Trophoblast cell (in vitro differentiated cells and primary cell): ENCODE data around the gene PLB1.

Experiments used
- DNase-seq, 2 donors: peaks; one replicate each; pipeline ENCODE4 v3.0.0-alpha.2; 2016
- H2AFZ ChIP-seq: 2 replicates; pipeline ENCODE4 v1.6.1; 2013; ENCODE audit warnings: low read length, moderate library complexity, mild to moderate bottlenecking; ENCODE audit not compliant: insufficient read depth, poor library complexity
- H2AK5ac ChIP-seq: 2 replicates; pipeline ENCODE4 v1.6.1; 2013; ENCODE audit warnings: mild to moderate bottlenecking, low read length
- H2BK120ac ChIP-seq: 2 replicates; pipeline ENCODE4 v1.6.1; 2013; ENCODE audit warnings: low read length, mild to moderate bottlenecking, moderate library complexity; ENCODE audit not compliant: insufficient read depth, poor library complexity
- H2BK12ac ChIP-seq: 2 replicates; pipeline ENCODE4 v1.6.1; 2013; ENCODE audit warnings: mild to moderate bottlenecking, low read length, moderate library complexity
- H2BK5ac ChIP-seq: 2 replicates; pipeline ENCODE4 v1.6.1; 2013; ENCODE audit warnings: low read length, low read depth, moderate library complexity, mild to moderate bottlenecking; ENCODE audit not compliant: poor library complexity
- H3K14ac ChIP-seq: 2 replicates; pipeline ENCODE4 v1.6.1; 2013; ENCODE audit warnings: mild to moderate bottlenecking, low read length
- H3K18ac ChIP-seq: 2 replicates; pipeline ENCODE4 v1.6.1; 2013; ENCODE audit warnings: mild to moderate bottlenecking, low read length
- H3K23ac ChIP-seq: 2 replicates; pipeline ENCODE4 v1.6.1; 2013; ENCODE audit warnings: low read length
- H3K27ac ChIP-seq: 2 replicates; pipeline ENCODE4 v1.5.1; 2013; ENCODE audit warnings: low read depth, mild to moderate bottlenecking, inconsistent platforms, low read length, moderate library complexity
- H3K27me3 ChIP-seq: 2 replicates; pipeline ENCODE4 v1.6.1; 2013; ENCODE audit warnings: inconsistent platforms, mild to moderate bottlenecking, low read length, moderate library complexity; ENCODE audit not compliant: insufficient read depth
- H3K36me3 ChIP-seq, 2 experiments: 1 replicate in 1 of 2; 2 replicates in 1 of 2; pipeline ENCODE4 v1.6.1; 2013; ENCODE audit warnings: low read length in 2 of 2, mild to moderate bottlenecking in 2 of 2, moderate library complexity in 1 of 2; ENCODE audit not compliant: insufficient read depth in 2 of 2, control insufficient read depth in 1 of 2
- H3K4ac ChIP-seq: 2 replicates; pipeline ENCODE4 v1.6.1; 2013; ENCODE audit warnings: low read depth, mild to moderate bottlenecking, low read length, moderate library complexity
- H3K4me1 ChIP-seq, 2 experiments: 1 replicate in 1 of 2; 2 replicates in 1 of 2; pipeline ENCODE4 v1.6.1; 2013; ENCODE audit warnings: low read length in 2 of 2, mild to moderate bottlenecking in 2 of 2, moderate library complexity in 1 of 2; ENCODE audit not compliant: insufficient read depth in 2 of 2, control insufficient read depth in 1 of 2
- H3K4me2 ChIP-seq: 2 replicates; pipeline ENCODE4 v1.6.1; 2013; ENCODE audit warnings: inconsistent platforms, mild to moderate bottlenecking, low read length, moderate library complexity
- H3K4me3 ChIP-seq: 2 replicates; pipeline ENCODE4 v1.5.1; 2013; ENCODE audit warnings: mild to moderate bottlenecking, low read depth, low read length, inconsistent platforms
- H3K79me1 ChIP-seq: one replicate; pipeline ENCODE4 v1.6.1; 2013; ENCODE audit warnings: low read length
- H3K79me2 ChIP-seq: 2 replicates; pipeline ENCODE4 v1.6.1; 2013; ENCODE audit warnings: low read length, mild to moderate bottlenecking; ENCODE audit not compliant: control insufficient read depth, insufficient read depth, poor library complexity
- H3K9ac ChIP-seq: 2 replicates; pipeline ENCODE4 v1.6.1; 2013; ENCODE audit warnings: mild to moderate bottlenecking, low read length
- H3K9me3 ChIP-seq: 2 replicates; pipeline ENCODE4 v1.6.1; 2013; ENCODE audit warnings: low read depth, mild to moderate bottlenecking, control low read depth, inconsistent platforms, low read length; ENCODE audit not compliant: insufficient read depth
- H4K12ac ChIP-seq: 2 replicates; pipeline ENCODE4 v1.6.1; 2013; ENCODE audit warnings: low read depth, mild to moderate bottlenecking, low read length, moderate library complexity
- H4K8ac ChIP-seq: 2 replicates; pipeline ENCODE4 v1.6.1; 2013; ENCODE audit warnings: low read depth, mild to moderate bottlenecking, low read length, moderate library complexity
- H4K91ac ChIP-seq: one replicate; pipeline ENCODE4 v1.6.1; 2013; ENCODE audit warnings: low read depth, mild to moderate bottlenecking, low read length, moderate library complexity
- WGBS: extraction: QIAGEN DNeasy Blood & Tissue Kit; methylation state at CpG from one replicate; pipeline ENCODE4 v1.1.7; 2013; ENCODE audit warnings: missing lambda C conversion rate; ENCODE audit not compliant: insufficient read length, insufficient coverage; ENCODE audit errors: extremely low coverage; 5-methylcytosine and 5-hydroxymethylcytosine counted together

Gene PLB1

DNA sequence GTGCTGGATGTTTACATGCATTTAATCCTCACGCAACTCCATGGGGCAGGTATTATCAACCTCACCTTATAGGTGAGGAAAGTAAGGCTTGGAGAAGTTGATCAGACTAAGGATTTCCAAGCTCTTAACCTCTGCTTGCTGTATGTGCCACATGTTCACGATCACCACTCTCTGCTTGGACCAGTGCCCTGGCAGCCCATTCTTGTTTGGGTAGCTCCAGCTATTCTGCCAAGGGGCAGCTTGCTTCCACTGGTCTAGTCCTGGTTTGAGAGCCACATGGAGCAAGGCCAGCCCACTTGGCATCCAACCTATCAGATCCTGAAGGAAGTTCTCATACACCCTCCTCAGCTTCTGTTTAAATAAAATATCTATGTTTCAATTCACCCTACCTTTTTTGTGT is 14.3 kb downstream of the PLB1 start:
- no CpG with 5 or more reads among the region's 2 CpGs for WGBS
- Histone ChIP-seq H3K79me1 (no peaks in the 10 kb centered on the region), H3K9me3 (no peaks in the 10 kb centered on the region), H3K23ac (no peak overlapping the region), H3K14ac (no peak overlapping the region), H3K4me2 (no peak overlapping the region), H3K27me3 (no peaks in the 10 kb centered on the region), H4K12ac (no peak overlapping the region), H3K4me1 (peaks cover 0 to 2% of the 10 kb centered on the region in 2 experiments), H3K79me2 (no peaks in the 10 kb centered on the region), H2AK5ac (no peak overlapping the region), H4K91ac (no peak overlapping the region), H3K18ac (no peak overlapping the region), H4K8ac (no peak overlapping the region), H2AFZ (no peak overlapping the region), H2BK5ac (no peak overlapping the region), H3K36me3 (no peaks in the 10 kb centered on the region), H3K9ac (no peak overlapping the region), H3K4ac (no peak overlapping the region), H2BK120ac (no peak overlapping the region), H3K4me3 (no peak overlapping the region), H3K27ac (no peak overlapping the region), H2BK12ac (no peak overlapping the region)
- DNase-seq: no peak

DNA sequence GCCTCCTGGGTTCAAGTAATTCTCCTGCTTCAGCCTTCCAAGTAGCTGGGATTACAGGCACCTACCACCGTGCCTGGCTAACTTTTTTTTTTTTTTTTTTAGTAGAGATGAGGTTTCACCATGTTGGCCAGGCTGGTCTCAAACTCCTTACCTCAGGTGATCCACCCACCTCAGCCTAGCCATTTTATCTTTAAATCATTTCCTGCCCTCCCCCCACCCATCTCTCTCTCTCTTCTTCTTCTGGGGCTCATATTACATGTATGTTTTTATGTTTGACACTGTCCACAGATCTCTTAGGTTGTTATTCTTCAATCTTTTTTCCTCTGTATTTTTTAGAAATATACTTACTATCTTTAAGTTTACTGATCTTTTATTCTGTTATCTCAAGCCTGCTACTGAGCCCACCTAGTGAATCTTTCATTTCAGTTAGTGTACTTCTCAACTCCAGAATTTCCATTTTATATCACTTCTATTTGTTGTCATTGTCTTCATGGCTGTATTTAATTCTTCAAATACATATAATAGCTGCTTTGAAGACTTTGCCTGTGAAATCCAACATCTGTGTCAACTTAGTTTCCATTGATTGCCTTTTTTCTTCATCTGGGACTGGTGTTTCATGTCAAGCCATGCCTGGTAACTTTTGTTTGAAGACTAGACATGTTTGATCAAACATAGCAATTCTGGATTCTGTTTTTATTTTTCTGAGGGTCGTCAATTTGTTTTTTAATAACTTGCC is 16.2 kb downstream of the PLB1 start:
- H2BK120ac ChIP-seq: no peak overlapping the region
- peaks cover 0 to 2% of the 10 kb centered on the region in 2 experiments for H3K4me1 ChIP-seq
- H4K8ac ChIP-seq: no peak overlapping the region
- no peak overlapping the region for H3K4me3 ChIP-seq
- no peak for DNase-seq
- no peak overlapping the region for H3K9ac ChIP-seq
- no peak overlapping the region for H4K12ac ChIP-seq
- H2AFZ ChIP-seq: no peak overlapping the region
- no peak overlapping the region for H4K91ac ChIP-seq
- no peak overlapping the region for H2AK5ac ChIP-seq
- no peak overlapping the region for H3K23ac ChIP-seq
- H3K14ac ChIP-seq: no peak overlapping the region
- H2BK5ac ChIP-seq: no peak overlapping the region
- H3K4ac ChIP-seq: no peak overlapping the region
- no peaks in the 10 kb centered on the region for H3K36me3 ChIP-seq
- H3K4me2 ChIP-seq: no peak overlapping the region
- no peaks in the 10 kb centered on the region for H3K79me2 ChIP-seq
- H2BK12ac ChIP-seq: no peak overlapping the region
- H3K9me3 ChIP-seq: no peaks in the 10 kb centered on the region
- H3K27ac ChIP-seq: no peak overlapping the region
- no CpG with 5 or more reads among the region's 2 CpGs for WGBS
- H3K18ac ChIP-seq: no peak overlapping the region
- no peaks in the 10 kb centered on the region for H3K27me3 ChIP-seq
- no peaks in the 10 kb centered on the region for H3K79me1 ChIP-seq

DNA sequence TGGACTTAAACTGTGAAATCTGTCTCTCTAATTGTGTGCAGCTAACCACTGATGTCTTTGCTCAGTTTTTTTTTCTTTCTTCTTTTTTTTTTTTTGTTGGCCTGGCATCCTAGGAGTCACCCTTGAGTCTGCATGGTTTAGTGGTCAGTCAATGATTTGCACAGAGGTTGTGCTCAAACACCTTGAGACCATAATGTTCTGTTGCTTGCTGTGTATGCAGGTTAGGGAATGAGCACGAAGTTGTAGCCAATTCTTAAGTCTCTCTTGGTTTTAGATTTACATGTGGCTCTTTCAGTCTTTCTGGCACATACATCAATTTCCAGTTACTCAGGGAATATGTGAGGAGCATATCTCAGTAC is 16.7 kb downstream of the PLB1 start:
- WGBS: no CpG with 5 or more reads among the region's 1 CpG
- H3K27me3 ChIP-seq: no peaks in the 10 kb centered on the region
- H4K12ac ChIP-seq: no peak overlapping the region
- no peak overlapping the region for H2AK5ac ChIP-seq
- H2BK120ac ChIP-seq: no peak overlapping the region
- no peaks in the 10 kb centered on the region for H3K79me2 ChIP-seq
- peaks cover 0 to 2% of the 10 kb centered on the region in 2 experiments for H3K4me1 ChIP-seq
- H3K4me2 ChIP-seq: no peak overlapping the region
- H2BK5ac ChIP-seq: no peak overlapping the region
- no peak overlapping the region for H3K18ac ChIP-seq
- H2BK12ac ChIP-seq: no peak overlapping the region
- H3K14ac ChIP-seq: no peak overlapping the region
- no peak overlapping the region for H3K23ac ChIP-seq
- H3K79me1 ChIP-seq: no peaks in the 10 kb centered on the region
- DNase-seq: no peak
- no peak overlapping the region for H3K27ac ChIP-seq
- H3K4ac ChIP-seq: no peak overlapping the region
- H4K91ac ChIP-seq: no peak overlapping the region
- no peak overlapping the region for H4K8ac ChIP-seq
- H3K9me3 ChIP-seq: no peaks in the 10 kb centered on the region
- H3K36me3 ChIP-seq: no peaks in the 10 kb centered on the region
- no peak overlapping the region for H3K4me3 ChIP-seq
- H3K9ac ChIP-seq: no peak overlapping the region
- no peak overlapping the region for H2AFZ ChIP-seq

DNA sequence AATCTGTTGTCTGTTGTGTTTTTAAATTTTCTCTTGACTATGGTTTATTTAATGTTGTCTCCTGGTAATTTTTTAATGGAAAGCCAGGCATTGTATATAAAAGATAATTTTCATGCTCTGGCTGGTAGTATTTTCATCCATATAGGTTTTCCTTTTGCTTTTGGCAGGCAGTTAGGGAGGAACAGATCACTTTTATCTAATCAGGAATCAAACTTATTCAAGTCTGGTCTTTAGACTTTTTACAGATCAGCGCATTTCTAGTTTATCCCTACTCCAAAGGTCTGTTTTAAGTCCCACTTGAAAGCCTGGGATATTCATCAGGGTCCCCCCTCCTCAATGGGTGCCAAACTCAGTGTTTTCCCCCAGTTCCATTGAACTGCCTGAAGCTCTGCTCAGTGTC is 17.2 kb downstream of the PLB1 start:
- Histone ChIP-seq H3K79me1 (no peaks in the 10 kb centered on the region), H3K23ac (no peak overlapping the region), H3K4me3 (no peak overlapping the region), H2AFZ (no peak overlapping the region), H2BK5ac (no peak overlapping the region), H3K4me1 (peaks cover 0 to 2% of the 10 kb centered on the region in 2 experiments), H3K9me3 (no peaks in the 10 kb centered on the region), H3K27ac (no peak overlapping the region), H3K4ac (no peak overlapping the region), H4K12ac (no peak overlapping the region), H3K18ac (no peak overlapping the region), H4K91ac (no peak overlapping the region), H3K14ac (no peak overlapping the region), H4K8ac (no peak overlapping the region), H2BK12ac (no peak overlapping the region), H3K36me3 (no peaks in the 10 kb centered on the region), H3K79me2 (no peaks in the 10 kb centered on the region), H3K4me2 (no peak overlapping the region), H2BK120ac (no peak overlapping the region), H3K9ac (no peak overlapping the region), H3K27me3 (no peaks in the 10 kb centered on the region), H2AK5ac (no peak overlapping the region)
- no peak for DNase-seq
- WGBS: no CpG with 5 or more reads among the region's 1 CpG
